Ovary (tissue), 9 donors: ENCODE data around the gene TANC2. TPM values are rescaled to one million over a fixed set of nuclear protein-coding genes. Genes with fewer than 3 reads are reported as not detected.
A peak's percentile ranks its signal among the peaks of the same experiment; 100 is the strongest.

Source experiments
- DNase-seq, 5 donors: peaks; one replicate each; pipeline ENCODE4 v3.0.0-alpha.2; 2019 to 2020
- H3K27ac ChIP-seq, 2 donors: fragments of 200-600 bp; one replicate each; pipeline versions ENCODE4 v1.5.1 to v1.8.0; 2019 to 2022
- H3K27me3 ChIP-seq: fragments of 200-600 bp; one replicate; pipeline ENCODE4 v1.8.0; 2022
- H3K36me3 ChIP-seq: fragments of 200-600 bp; sonication (generic); one replicate; pipeline ENCODE4 v1.5.1; 2019
- H3K4me1 ChIP-seq: one replicate; pipeline ENCODE4 v1.8.1; 2013; ENCODE audit warnings: mild to moderate bottlenecking, moderate library complexity; ENCODE audit not compliant: insufficient read depth
- H3K4me3 ChIP-seq: fragments of 200-600 bp; sonication (generic); one replicate; pipeline ENCODE4 v1.5.1; 2017
- H3K9me3 ChIP-seq, 2 donors: fragments of 200-600 bp in 1 of 2; sonication (generic) in 1 of 2; one replicate each; pipeline versions ENCODE4 v1.5.1 to v1.8.1; 2013 to 2019; ENCODE audit warnings: mild to moderate bottlenecking in 1 of 2, moderate library complexity in 1 of 2
- CTCF ChIP-seq, 3 donors: fragments of 450-650 bp in 2 of 3; fragments of 200-600 bp in 1 of 3; IDR thresholded peaks; one replicate each; pipeline versions ENCODE4 v1.5.1 to v1.8.0; 2016 to 2022; ENCODE audit warnings: antibody characterized with exemption in 3 of 3, mild to moderate bottlenecking in 1 of 3
- EP300 ChIP-seq: sonication (generic); formaldehyde crosslinking; IDR thresholded peaks from one replicate; pipeline ENCODE4 v1.6.1; 2017; ENCODE audit warnings: antibody characterized with exemption
- POLR2A ChIP-seq: fragments of 450-650 bp; IDR thresholded peaks from one replicate; pipeline ENCODE4 v1.6.1; 2017; ENCODE audit warnings: antibody characterized with exemption, mild to moderate bottlenecking, moderate library complexity
- WGBS, 3 donors: extraction: QIAGEN DNeasy Blood & Tissue Kit in 1 of 3; methylation state at CpG; one replicate each; pipeline versions ENCODE4 v1.1.5 to v1.1.7; 2013 to 2017; 5-methylcytosine and 5-hydroxymethylcytosine counted together
- intact Hi-C, 4 donors: fragments of 100-400 bp; cut with DNase I; formaldehyde crosslinking; loops; one replicate each; pipeline versions ENCODE4 v1.11.0 to v1.15.1; 2022 to 2023
- polyA plus RNA-seq, 2 donors: library from polyadenylated mRNA; stranded (reverse); fragments of 200-250 nt in 1 of 2; fragments of 350-450 nt in 1 of 2; fragmentation: Illumina TruSeq in 1 of 2; extraction: RNeasy Lipid Tissue Mini Kit (QIAGEN cat#74804) in 1 of 2; gene quantifications; one replicate each; pipeline ENCODE4 v1.2.3, GENCODE V29; 2013 to 2014
- total RNA-seq, 7 donors: library from RNA; depleted of rRNA in 2 of 7; stranded (reverse); fragments of >200 nt in 2 of 7; fragmentation: NEBNext Ultra II Directional in 3 of 7; extraction: Animal tissue kit (Norgen Biotek cat#: 25700) in 3 of 7; gene quantifications; one replicate each; pipeline versions ENCODE4 v1.1.0 to v1.2.4, GENCODE V29; 2016 to 2023
- donor health status: DM: no; HTN: no; CAD: no; lungs with moderate emphysema.
- donor health status: DM: no; HTN: no; CAD: no.
- donor health status: Bipolar disorder and iron deficiency.
- donor health status: DM: yes; HTN: yes; CAD: no.
- donor health status: DM: no; HTN: no; CAD: no.
- donor health status: DM: yes; HTN: yes; CAD: no.

TANC2 gene
- total and polyA plus RNA-seq, 9 donors: 3.5 to 45.4 (median 15.4) TPM

GRCh38 chr17:62966426-62967204 lies 580 bp downstream of the TANC2 start:
- no peaks in the 10 kb centered on the region for H3K36me3 ChIP-seq
- DNase-seq: peak in 4 of 5 donors; percentile 21 to 83 (median 73)
- H3K27me3 ChIP-seq: no peaks in the 10 kb centered on the region
- H3K27ac ChIP-seq: peak overlapping the region; percentile 62 to 67
- H3K4me1 ChIP-seq: no peaks in the 10 kb centered on the region
- WGBS, 3 donors: 0 to 1% (median 0%) methylated on average over 35 to 80 of the region's 80 CpGs
- intact Hi-C loops: loop anchor here (5.0 to 10.0 kb wide), 4 partner anchors 262 to 438 kb away; no protein-coding TSS in a partner anchor
- no peaks in the 10 kb centered on the region for H3K9me3 ChIP-seq
- H3K4me3 ChIP-seq: peak overlapping the region; percentile 44
- TF ChIP-seq EP300 (no peak), CTCF (IDR thresholded peaks at IDR 0.05) (no peak)

- TF ChIP-seq CTCF (IDR thresholded peaks at IDR 0.05) (no peak), EP300 (no peak), POLR2A (no peak)
- H3K4me3 ChIP-seq: peak overlapping the region; percentile 44
- no peaks in the 10 kb centered on the region for H3K36me3 ChIP-seq
- no peak overlapping the region for H3K27ac ChIP-seq
- intact Hi-C loops: loop anchor here (5.0 to 10.0 kb wide), 4 partner anchors 262 to 438 kb away; no protein-coding TSS in a partner anchor
- H3K27me3 ChIP-seq: no peaks in the 10 kb centered on the region
- WGBS, 3 donors: 5 to 8% (median 7%) methylated on average over 4 of the region's 4 CpGs
- no peaks in the 10 kb centered on the region for H3K4me1 ChIP-seq
- no peak for DNase-seq
- H3K9me3 ChIP-seq: no peaks in the 10 kb centered on the region
Measured at GRCh38 chr17:62967205-62967529, 1.1 kb downstream of the TANC2 start.

- Histone ChIP-seq H3K27me3 (no peaks in the 10 kb centered on the region), H3K27ac (no peak overlapping the region), H3K4me1 (no peaks in the 10 kb centered on the region), H3K4me3 (no peak overlapping the region), H3K9me3 (no peaks in the 10 kb centered on the region), H3K36me3 (no peaks in the 10 kb centered on the region)
- peak in 1 of 5 donors; percentile 28 for DNase-seq
- WGBS, 3 donors: 12 to 15% (median 13%) methylated on average over 3 of the region's 3 CpGs
- TF ChIP-seq EP300 (no peak), CTCF (IDR thresholded peaks at IDR 0.05) (peak in 2 of 3 donors; percentile 61 to 70)
- intact Hi-C loops: loop anchor here (5.0 to 10.0 kb wide), 4 partner anchors 264 to 436 kb away; no protein-coding TSS in a partner anchor
Measured at GRCh38 chr17:62968445-62968923, 2.4 kb downstream of the TANC2 start.

- no peak overlapping the region for H3K27ac ChIP-seq
- intact Hi-C loops: no loop called here
- H3K9me3 ChIP-seq: no peaks in the 10 kb centered on the region
- H3K36me3 ChIP-seq: no peaks in the 10 kb centered on the region
- H3K27me3 ChIP-seq: no peaks in the 10 kb centered on the region
- DNase-seq: no peak
- H3K4me1 ChIP-seq: no peaks in the 10 kb centered on the region
- TF ChIP-seq POLR2A: no peak
- H3K4me3 ChIP-seq: no peak overlapping the region
Measured at GRCh38 chr17:62970610-62971009, 4.6 kb downstream of the TANC2 start.

- Histone ChIP-seq H3K4me3 (no peak overlapping the region), H3K9me3 (no peaks in the 10 kb centered on the region), H3K27ac (no peak overlapping the region), H3K4me1 (no peaks in the 10 kb centered on the region), H3K36me3 (no peaks in the 10 kb centered on the region), H3K27me3 (no peaks in the 10 kb centered on the region)
- TF ChIP-seq CTCF (IDR thresholded peaks at IDR 0.05) (no peak), POLR2A (no peak), EP300 (no peak)
- WGBS, 3 donors: 78 to 95% (median 90%) methylated on average over 4 of the region's 4 CpGs
- intact Hi-C loops: no loop called here
- DNase-seq: no peak
Measured at GRCh38 chr17:62971853-62972252, 5.8 kb downstream of the TANC2 start.
